Neutrophil (primary cell): ENCODE results near the gene HOXD3.

Experiments used
- H3K27ac ChIP-seq: fragments of 200-600 bp; sonication (generic); 2 replicates; pipeline ENCODE4 v1.5.1; 2016; ENCODE audit warnings: mild to moderate bottlenecking, moderate library complexity
- H3K27me3 ChIP-seq: fragments of 200-600 bp; sonication (generic); 2 replicates; pipeline ENCODE4 v1.6.0; 2016; ENCODE audit warnings: mild to moderate bottlenecking
- H3K36me3 ChIP-seq: fragments of 200-600 bp; sonication (generic); 2 replicates; pipeline ENCODE4 v1.5.1; 2017
- H3K4me1 ChIP-seq, 2 experiments: fragments of 200-600 bp in 1 of 2; sonication (generic) in 1 of 2; 1 replicate in 1 of 2; 2 replicates in 1 of 2; pipeline versions ENCODE4 v1.5.1 to v1.6.1; 2013 to 2016; ENCODE audit warnings: low read depth in 1 of 2, low read length in 1 of 2, mild to moderate bottlenecking in 1 of 2, moderate library complexity in 1 of 2; ENCODE audit not compliant: control insufficient read depth in 1 of 2, insufficient read depth in 1 of 2
- H3K4me3 ChIP-seq, 2 experiments: fragments of 200-600 bp in 1 of 2; sonication (generic) in 1 of 2; 1 replicate in 1 of 2; 2 replicates in 1 of 2; pipeline ENCODE4 v1.5.1; 2013 to 2016; ENCODE audit warnings: low read depth in 1 of 2, low read length in 1 of 2, mild to moderate bottlenecking in 1 of 2, moderate library complexity in 1 of 2
- H3K9me3 ChIP-seq: fragments of 200-600 bp; sonication (generic); 2 replicates; pipeline ENCODE4 v1.5.1; 2016
- CTCF ChIP-seq: fragments of 200-600 bp; sonication (generic); IDR thresholded peaks from 2 replicates; pipeline ENCODE4 v1.5.1; 2016; ENCODE audit warnings: antibody characterized with exemption

The HOXD3 gene

GRCh38 chr2:176148751-176149421 is 8.2 kb upstream of the HOXD3 start:
- Histone ChIP-seq H3K27me3 (peaks cover 100% of the 10 kb centered on the region), H3K9me3 (no peaks in the 10 kb centered on the region), H3K36me3 (no peaks in the 10 kb centered on the region), H3K4me3 (no peak overlapping the region), H3K27ac (no peak overlapping the region), H3K4me1 (no peaks in the 10 kb centered on the region)
- no peak for TF ChIP-seq CTCF

- H3K27me3 ChIP-seq: peaks cover 100% of the 10 kb centered on the region
- no peak overlapping the region for H3K4me3 ChIP-seq
- no peak for TF ChIP-seq CTCF
- no peaks in the 10 kb centered on the region for H3K4me1 ChIP-seq
- H3K27ac ChIP-seq: no peak overlapping the region
- no peaks in the 10 kb centered on the region for H3K9me3 ChIP-seq
- no peaks in the 10 kb centered on the region for H3K36me3 ChIP-seq
Measured at GRCh38 chr2:176149481-176149938, 7.6 kb upstream of the HOXD3 start.

GRCh38 chr2:176149939-176150583 is 7.0 kb upstream of the HOXD3 start:
- TF ChIP-seq CTCF: no peak
- Histone ChIP-seq H3K27me3 (peaks cover 100% of the 10 kb centered on the region), H3K9me3 (no peaks in the 10 kb centered on the region), H3K4me1 (no peaks in the 10 kb centered on the region), H3K36me3 (no peaks in the 10 kb centered on the region), H3K4me3 (no peak overlapping the region), H3K27ac (no peak overlapping the region)

GRCh38 chr2:176150584-176151441 is 6.3 kb upstream of the HOXD3 start:
- Histone ChIP-seq H3K9me3 (no peaks in the 10 kb centered on the region), H3K27me3 (peaks cover 100% of the 10 kb centered on the region), H3K4me1 (no peaks in the 10 kb centered on the region), H3K36me3 (no peaks in the 10 kb centered on the region), H3K27ac (no peak overlapping the region), H3K4me3 (no peak overlapping the region)
- TF ChIP-seq CTCF: no peak

GRCh38 chr2:176151442-176152287 is 5.4 kb upstream of the HOXD3 start, which contains the start of gene HOXD4:
TSS of gene HOXD4 (plus strand) at chr2:176151550. CDS start at chr2:176151634, 84 bp downstream.
- Histone ChIP-seq H3K4me1 (no peaks in the 10 kb centered on the region), H3K27ac (no peak within 1 kb of the TSS), H3K9me3 (no peaks in the 10 kb centered on the region), H3K36me3 (no peaks in the 10 kb centered on the region), H3K4me3 (no peak within 1 kb of the TSS), H3K27me3 (peaks cover 100% of the 10 kb centered on the region)
- TF ChIP-seq CTCF: no peak
